SK-N-MC (cell line): ENCODE data around the gene ADH4.
"Not testable (repeated sequence)": the region's sequence is repeated elsewhere in the genome, so short reads cannot be mapped to it uniquely, and the experiment has no call there.

Experiments
- EZH2 ChIP-seq: fragments of 200-600 bp; sonication (generic); IDR thresholded peaks from one replicate; pipeline ENCODE4 v1.6.1; 2017; ENCODE audit warnings: antibody characterized with exemption
- POLR2AphosphoS5 ChIP-seq: IDR thresholded peaks from 2 replicates; pipeline ENCODE4 v1.6.1; 2012; ENCODE audit warnings: mild to moderate bottlenecking, low read depth, low read length, borderline replicate concordance

- TF ChIP-seq EZH2, POLR2AphosphoS5: not testable (repeated sequence)
Measured at GRCh38 chr4:99091841-99092240, 52.3 kb downstream of the ADH4 start.
